ENCODE data around the gene KRT73.

The KRT73 gene

DNA sequence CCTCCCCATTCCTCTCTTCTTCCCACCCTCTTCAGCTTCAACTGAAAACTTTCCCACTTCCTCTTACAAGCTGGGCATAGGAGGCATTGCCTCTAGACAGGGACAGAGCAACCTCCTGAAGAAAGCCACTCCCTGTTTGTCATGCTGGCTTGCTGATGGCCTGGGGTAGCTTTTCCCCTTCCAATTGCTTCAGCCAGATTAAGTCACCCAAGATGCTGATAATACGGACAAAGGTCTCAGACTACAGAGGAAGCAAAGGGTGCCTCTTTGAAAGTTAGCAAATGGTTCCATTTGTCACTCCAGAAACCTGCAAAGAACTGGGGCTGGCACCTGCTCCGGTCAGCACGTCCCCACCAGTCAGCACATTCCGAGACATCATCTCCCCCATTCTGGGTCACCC, 27.6 kb upstream of the KRT73 start:
- TF ChIP-seq POLR2A (IDR thresholded peaks at IDR 0.05; ENCODE audit: extremely low read depth, insufficient read length) (no peak), MYC (IDR thresholded peaks at IDR 0.05; ENCODE audit: low read depth, low read length) (no peak)
- TF ChIP-seq, protein P1, sequence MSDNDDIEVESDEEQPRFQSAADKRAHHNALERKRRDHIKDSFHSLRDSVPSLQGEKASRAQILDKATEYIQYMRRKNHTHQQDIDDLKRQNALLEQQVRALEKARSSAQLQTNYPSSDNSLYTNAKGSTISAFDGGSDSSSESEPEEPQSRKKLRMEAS (IDR thresholded peaks at IDR 0.05; ENCODE audit: low read depth, low read length), result no peak
- TF ChIP-seq, protein P2, sequence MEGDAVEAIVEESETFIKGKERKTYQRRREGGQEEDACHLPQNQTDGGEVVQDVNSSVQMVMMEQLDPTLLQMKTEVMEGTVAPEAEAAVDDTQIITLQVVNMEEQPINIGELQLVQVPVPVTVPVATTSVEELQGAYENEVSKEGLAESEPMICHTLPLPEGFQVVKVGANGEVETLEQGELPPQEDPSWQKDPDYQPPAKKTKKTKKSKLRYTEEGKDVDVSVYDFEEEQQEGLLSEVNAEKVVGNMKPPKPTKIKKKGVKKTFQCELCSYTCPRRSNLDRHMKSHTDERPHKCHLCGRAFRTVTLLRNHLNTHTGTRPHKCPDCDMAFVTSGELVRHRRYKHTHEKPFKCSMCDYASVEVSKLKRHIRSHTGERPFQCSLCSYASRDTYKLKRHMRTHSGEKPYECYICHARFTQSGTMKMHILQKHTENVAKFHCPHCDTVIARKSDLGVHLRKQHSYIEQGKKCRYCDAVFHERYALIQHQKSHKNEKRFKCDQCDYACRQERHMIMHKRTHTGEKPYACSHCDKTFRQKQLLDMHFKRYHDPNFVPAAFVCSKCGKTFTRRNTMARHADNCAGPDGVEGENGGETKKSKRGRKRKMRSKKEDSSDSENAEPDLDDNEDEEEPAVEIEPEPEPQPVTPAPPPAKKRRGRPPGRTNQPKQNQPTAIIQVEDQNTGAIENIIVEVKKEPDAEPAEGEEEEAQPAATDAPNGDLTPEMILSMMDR (IDR thresholded peaks at IDR 0.05; ENCODE audit: low read depth, low read length), result no peak
- DNase-seq (ENCODE audit: low read depth), result peak; percentile 32
- no peak overlapping the region for H3K4me3 ChIP-seq (ENCODE audit: low read depth, low read length)

DNA sequence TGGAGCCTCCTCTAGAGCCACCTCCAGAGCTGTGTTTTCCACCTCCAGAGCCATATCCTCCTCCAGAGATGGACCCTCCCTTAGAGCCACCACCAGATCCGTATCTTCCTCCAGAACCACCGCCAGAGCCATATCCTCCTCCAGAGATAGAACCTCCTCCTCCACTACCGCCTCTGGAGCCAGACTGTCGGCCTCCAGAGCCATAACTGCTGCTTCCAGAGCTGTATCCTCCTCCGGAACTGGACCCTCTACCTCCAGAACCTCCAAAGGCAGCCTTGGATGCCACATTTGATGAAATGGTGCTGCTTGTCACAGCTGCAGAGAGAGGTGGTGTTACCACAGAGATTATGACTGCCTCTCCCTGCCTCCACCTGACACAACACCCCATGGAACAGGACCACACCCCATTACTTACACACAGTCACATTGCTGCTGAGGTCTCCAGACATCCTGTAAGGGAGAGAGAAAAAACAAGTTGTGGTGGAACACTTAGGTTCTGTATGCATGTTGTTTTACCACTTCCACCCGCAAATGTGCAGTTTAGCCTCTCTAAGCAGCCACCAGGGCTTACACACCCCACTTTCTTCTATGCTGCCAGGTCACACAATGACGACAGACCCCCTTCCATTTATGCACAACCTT, 26.9 kb upstream of the KRT73 start:
- H3K4me3 ChIP-seq (ENCODE audit: low read depth, low read length), result no peak overlapping the region
- TF ChIP-seq, protein P2 (IDR thresholded peaks at IDR 0.05; ENCODE audit: low read depth, low read length), result no peak
- TF ChIP-seq POLR2A (IDR thresholded peaks at IDR 0.05; ENCODE audit: extremely low read depth, insufficient read length), result no peak
- no peak for TF ChIP-seq MYC (IDR thresholded peaks at IDR 0.05; ENCODE audit: low read depth, low read length)
- TF ChIP-seq, protein P1 (IDR thresholded peaks at IDR 0.05; ENCODE audit: low read depth, low read length), result no peak
- no peak for DNase-seq (ENCODE audit: low read depth)

DNA sequence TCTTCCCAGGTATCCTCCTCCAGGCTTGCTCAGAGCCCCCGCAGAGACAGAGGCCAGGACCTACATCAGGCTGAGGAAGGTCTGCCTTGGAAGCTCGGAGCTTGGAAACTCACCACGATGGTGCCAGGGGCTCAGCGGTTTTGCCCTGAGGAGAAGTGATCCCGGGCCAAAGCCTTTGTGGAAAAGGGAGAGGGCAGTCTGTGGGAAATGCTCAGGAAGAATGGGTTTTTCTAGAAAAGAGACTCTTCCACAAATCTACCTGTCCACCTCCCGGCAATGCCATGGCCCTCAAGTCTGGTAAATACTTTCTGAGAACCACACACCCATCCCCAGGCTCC, 25.7 kb upstream of the KRT73 start:
- H3K4me3 ChIP-seq (ENCODE audit: low read depth, low read length), result no peak overlapping the region
- no peak for DNase-seq (ENCODE audit: low read depth)
- TF ChIP-seq, protein P1 (IDR thresholded peaks at IDR 0.05; ENCODE audit: low read depth, low read length), result no peak
- TF ChIP-seq, protein P2 (IDR thresholded peaks at IDR 0.05; ENCODE audit: low read depth, low read length), result no peak
- TF ChIP-seq MYC (IDR thresholded peaks at IDR 0.05; ENCODE audit: low read depth, low read length) (no peak), POLR2A (IDR thresholded peaks at IDR 0.05; ENCODE audit: extremely low read depth, insufficient read length) (no peak)

DNA sequence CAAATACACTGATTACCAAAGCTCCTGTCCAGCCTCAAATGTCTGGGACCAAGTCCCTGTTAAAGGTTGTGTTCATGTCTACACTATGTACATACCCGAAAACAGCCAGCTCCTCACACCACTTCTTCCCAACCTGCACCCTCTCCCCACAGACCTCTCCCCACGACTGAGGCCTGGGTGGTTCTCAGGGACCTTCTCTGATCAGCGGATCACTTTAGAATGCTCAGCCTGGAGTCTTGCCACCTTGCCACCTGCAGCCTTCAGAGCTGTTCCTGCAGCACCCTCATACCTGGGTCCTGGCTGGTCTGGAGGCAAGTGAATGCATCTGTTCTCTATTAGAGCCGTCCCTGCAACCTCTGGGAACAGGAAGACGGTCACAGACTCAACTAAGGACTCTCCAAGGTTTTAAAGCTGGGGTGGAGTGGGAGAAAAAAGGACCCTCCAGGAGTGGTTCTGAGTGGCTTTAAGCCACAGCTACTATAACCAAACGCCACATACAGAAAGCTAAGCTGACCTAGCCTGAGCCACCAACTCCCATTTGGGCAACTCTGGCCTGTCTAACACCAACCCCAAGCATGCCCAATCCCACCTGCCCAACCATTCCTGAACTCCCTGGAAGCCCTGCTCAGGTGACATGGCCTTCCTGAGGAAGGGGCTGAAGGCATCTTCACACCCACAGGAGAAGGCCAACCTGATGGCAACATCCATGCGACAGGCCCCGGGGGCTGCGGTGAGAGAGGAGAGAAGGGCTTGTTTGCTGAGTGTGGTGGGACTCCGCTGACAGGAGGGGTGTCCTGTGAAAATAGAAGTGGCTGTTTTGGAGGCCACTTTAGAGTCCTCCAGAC, 25.1 kb upstream of the KRT73 start:
- no peak overlapping the region for H3K4me3 ChIP-seq (ENCODE audit: low read depth, low read length)
- DNase-seq (ENCODE audit: low read depth), result no peak
- TF ChIP-seq POLR2A (IDR thresholded peaks at IDR 0.05; ENCODE audit: extremely low read depth, insufficient read length) (no peak), MYC (IDR thresholded peaks at IDR 0.05; ENCODE audit: low read depth, low read length) (no peak)
- TF ChIP-seq, protein P2 (IDR thresholded peaks at IDR 0.05; ENCODE audit: low read depth, low read length), result no peak

DNA sequence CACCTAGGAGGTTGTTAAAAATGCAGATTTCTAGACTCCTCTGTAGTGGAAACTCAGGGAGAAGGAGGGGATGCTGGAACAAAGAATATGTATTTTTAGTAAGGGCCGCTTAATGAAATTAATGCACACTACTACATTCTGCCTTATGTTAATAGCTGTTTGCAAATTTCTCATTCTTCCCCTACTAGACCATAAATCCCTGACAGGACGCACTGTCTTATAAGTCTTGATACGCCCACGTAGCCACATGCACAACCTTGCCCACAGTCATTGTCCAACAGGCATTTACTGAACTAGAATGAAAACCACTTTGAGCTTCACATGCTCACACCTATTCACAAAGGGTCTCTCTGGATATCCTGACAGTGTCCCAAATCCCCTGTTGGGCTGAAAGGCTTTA, 23.1 kb upstream of the KRT73 start:
- no peak overlapping the region for H3K4me3 ChIP-seq (ENCODE audit: low read depth, low read length)
- DNase-seq (ENCODE audit: low read depth), result no peak
- no peak for TF ChIP-seq MYC (IDR thresholded peaks at IDR 0.05; ENCODE audit: low read depth, low read length)
- TF ChIP-seq, protein P2 (IDR thresholded peaks at IDR 0.05; ENCODE audit: low read depth, low read length), result no peak
- TF ChIP-seq POLR2A (IDR thresholded peaks at IDR 0.05; ENCODE audit: extremely low read depth, insufficient read length), result no peak
- TF ChIP-seq, protein P1 (IDR thresholded peaks at IDR 0.05; ENCODE audit: low read depth, low read length), result no peak

Measured in NB4 (cell line).